HL-60/S4 treated with retinoic acid at 250 ng/mL for 4 days and 3 days (cell line): ENCODE results near the gene SLC26A4.

Experiments used
- in situ Hi-C: fragments of 300-500 bp; cut with MboI; formaldehyde crosslinking; loops from 2 replicates; pipeline ENCODE4 v1.7.0; 2022; ENCODE audit warnings: low sequenced_read_pairs

The SLC26A4 gene

DNA sequence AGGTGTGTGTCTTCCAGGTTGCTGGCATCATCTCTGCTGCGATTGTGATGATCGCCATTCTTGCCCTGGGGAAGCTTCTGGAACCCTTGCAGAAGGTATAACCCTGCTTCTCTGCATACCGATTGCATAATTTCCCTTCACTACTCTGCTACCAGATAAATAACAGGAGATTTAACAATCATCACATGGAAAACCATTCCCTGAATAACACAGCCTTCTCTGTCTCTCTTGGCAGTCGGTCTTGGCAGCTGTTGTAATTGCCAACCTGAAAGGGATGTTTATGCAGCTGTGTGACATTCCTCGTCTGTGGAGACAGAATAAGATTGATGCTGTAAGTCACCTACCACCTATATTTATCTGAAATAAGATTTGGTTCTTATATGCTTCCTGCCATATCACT lies 33.8 kb downstream of the SLC26A4 start:
- in situ Hi-C loops = no loop called here

DNA sequence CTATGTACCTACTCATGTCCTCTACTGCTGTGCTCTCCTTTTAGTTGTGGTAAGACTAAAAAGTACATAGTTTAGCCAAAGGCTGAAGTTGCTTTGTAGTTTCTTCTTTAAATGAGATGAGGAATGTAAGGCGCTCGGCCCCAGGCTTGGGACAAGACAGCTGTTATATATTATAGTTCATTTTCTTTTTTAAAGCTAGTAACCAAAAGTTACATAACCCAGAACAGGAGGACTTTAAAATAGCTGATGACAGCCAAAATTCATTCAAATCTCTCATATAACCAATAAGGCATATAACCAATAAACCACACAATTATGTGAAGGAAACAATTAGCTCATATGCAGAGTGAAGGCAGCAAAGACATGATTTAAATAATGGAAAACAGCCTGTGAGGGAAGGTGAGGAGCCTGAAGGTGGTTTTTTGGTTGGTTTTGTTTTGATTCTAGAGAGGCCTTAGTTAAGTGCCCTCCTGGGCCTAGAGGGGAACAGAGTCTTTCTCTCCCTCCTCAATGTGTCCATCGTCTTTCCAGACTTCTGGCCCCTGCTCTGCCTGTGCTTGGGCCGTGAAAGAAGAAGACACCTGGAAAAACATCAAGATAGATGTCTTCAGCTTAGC lies 35.8 kb downstream of the SLC26A4 start:
- in situ Hi-C loops = no loop called here

DNA sequence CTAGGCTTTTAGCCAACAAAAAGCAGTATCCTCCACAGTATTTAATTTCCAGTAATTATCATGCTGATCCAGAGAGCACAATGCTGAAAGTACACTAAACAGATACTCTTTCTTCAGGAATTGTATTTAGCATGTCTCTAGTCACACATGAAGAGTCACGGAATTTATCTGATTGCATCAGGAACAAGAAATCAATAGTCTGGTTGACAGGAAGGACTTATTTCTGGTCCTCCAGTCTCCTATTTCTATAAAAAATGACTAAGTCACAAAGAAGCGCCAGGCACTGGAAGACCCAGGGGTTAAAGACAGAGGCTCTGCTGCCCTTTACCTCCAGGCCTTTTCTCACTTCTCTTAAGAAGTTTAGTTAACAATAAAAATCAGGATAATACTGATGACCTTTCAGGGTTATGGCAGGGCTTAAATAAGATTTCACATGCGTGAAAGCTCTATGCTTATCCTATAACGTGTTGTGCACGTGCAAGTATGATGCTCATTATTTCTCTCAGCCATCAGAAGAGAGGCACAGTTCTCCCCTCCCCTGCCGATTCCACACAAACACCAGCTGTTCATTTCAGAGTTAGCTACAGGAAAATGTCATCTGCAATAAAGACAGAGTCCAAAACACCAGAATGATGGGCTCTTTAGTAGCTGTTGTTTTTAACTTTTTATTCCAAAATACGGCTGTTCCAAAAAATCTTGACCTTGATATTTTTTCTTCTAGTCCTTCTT lies 36.9 kb downstream of the SLC26A4 start:
- in situ Hi-C loops = no loop called here

DNA sequence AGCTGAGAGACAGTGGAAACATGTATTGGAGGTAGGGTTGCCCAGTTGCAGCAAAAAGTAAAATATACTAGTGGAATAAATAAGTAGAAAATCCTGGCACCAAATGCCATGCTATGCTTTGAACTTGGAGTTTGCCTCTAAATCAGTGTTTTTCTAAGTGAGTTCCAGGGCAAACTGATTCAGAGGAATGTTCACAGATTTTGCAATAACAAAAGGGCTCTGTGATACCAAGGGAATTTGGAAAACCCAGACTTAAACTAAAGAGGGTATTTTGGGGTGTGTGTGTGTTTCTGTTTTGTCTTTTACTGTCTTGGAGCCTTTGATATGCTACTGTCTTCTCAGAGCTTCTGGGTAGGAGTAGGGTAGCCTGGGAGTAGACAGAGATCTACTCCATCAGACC lies 39.9 kb downstream of the SLC26A4 start:
- in situ Hi-C loops = no loop called here

DNA sequence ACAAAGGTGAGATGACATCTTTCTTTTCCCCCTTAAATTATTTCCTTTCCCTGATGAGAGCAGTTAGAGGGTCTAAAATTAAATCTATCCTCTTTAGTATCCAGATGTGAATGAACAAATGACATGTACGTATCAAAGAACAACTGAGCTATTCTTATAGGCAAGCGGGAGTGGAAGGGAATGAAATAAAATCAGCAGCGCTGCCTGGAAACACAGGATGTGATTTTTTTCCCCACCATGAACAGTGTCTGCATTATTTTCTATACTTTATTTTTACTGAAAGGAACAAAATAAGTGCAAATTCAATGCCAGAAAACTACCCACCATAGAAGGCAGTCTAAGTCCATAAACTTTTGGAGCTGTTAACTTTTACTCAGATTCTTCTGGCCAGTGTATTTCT lies 40.6 kb downstream of the SLC26A4 start:
- in situ Hi-C loops = no loop called here

DNA sequence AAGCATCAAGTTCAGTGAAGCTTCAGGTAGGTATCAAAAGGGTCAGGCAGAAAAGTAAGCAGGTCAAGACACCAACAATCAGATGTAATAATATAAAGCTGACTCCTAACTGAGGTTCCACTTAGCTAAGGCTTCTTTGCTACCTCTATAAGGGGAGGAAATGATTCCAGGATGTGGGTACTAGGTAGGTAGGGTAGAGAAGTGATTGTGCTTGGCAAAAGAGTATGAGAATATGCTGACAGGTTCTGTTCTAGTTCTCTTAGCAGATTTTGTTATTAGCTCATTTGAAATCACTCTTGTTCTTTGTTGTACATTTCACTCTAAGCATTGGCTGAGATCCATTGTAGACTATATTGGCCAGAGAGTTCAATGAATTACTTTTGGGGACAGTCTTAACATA lies 42.6 kb downstream of the SLC26A4 start:
- in situ Hi-C loops = no loop called here

DNA sequence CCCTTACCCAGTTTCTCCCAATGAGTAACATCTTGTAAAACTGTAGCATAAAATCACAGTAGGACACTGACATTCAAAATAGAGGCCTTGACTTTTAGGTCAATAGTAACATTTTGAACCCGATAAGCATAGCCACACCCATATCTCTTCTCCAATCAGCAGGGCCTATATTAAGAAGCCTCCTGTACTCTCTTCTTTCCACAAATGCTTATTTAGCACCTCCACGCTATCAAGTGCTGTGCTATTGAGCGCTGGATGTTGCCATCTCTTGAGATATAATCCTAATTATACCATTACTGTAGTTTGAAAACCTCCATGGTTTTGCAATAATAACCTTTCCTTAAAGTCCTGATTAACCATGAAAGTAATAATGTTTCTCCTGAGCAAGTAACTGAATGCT lies 43.2 kb downstream of the SLC26A4 start:
- in situ Hi-C loops = no loop called here

DNA sequence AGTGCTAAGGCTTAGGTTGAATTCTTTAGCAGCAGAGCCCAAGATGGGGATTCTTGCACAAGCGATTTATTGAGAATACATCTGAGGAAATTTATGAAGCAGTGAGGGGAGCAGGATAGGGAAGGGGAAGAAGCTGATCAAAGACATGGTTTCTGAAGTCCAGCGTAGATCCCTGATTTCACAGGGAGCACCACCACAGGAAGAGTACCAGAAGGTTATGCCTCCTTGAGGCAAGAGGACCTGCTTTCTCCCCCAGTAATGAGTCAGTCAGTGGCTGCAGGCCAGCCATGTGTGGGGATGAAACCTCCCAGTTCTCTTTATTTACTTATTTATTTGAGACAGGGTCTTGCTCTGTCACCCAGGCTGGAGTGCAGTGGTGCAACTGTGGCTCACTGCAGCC lies 48.3 kb downstream of the SLC26A4 start:
- in situ Hi-C loops = no loop called here

DNA sequence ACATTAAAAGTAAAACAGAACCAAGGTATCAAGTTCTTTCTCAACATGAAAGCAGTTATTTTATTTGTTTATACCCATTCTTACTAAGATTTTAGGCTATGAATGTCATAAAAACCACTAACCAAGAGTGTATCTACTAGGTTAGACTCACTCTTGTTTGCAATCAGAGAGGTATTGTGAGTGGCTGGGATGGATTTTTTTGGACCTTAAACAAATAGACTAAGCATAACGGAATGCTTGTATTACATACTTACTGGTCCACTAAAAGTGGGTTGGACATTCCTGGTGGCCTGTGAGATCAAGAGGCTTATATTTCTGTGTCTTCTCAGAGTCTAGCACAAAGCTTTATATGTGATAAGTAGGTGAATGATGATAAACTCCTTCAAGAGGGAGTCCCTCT lies 50.7 kb downstream of the SLC26A4 start:
- in situ Hi-C loops = no loop called here

DNA sequence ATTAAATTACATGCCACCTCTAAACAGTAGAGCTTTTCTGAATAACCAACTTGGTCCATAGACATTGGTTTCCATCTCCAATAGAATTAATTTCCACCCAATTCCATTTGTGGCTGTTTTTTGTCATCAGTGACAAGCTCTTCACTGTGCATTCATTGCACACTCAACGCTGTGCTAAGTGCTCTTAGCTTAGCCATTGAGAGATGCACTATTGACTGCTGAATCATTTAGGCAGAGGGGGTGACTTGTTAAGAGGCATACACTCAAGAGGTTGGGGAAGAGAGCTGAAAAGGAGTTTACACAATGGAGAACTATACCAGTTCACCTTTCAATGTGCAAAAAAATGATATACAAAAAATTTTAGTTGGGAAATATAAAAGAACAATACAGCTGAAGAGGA lies 51.4 kb downstream of the SLC26A4 start:
- in situ Hi-C loops = no loop called here

DNA sequence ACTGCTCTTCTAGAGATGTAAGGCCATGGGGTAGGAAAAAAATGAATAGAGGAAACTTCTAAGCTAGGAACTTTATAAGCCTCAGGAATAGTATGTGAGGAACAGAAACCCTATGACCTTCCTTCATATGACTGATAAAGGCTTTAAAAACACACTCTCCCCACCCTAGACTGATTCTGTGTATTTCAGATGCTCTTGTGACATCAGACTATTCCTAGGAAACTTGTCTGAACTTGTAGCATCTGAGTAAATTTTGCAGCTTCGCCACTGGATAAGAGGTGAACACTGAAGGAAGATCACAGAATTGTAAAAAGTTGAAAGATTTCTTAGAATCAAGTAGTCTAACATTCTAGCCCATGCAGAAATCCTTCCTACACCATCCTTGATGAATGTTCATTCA lies 52.3 kb downstream of the SLC26A4 start:
- in situ Hi-C loops = no loop called here

DNA sequence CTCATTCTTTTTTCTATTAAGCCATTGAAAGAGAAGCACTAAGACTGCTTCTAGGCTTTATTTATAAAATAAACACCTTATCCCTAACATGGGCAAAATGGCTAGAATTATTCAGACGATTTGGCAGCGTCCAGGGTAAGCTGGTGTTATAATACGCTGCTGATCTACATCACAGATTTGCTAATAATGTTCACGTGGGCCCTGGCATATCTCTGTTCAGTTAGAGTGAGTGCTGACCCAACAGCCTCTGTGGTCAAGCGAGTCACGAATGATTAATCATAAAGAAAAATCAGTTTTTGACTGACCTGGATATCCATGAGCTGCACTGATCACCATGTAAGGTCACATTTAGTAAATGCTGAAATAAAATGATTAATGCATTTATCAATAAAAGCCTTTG lies 54.9 kb downstream of the SLC26A4 start:
- in situ Hi-C loops = no loop called here

DNA sequence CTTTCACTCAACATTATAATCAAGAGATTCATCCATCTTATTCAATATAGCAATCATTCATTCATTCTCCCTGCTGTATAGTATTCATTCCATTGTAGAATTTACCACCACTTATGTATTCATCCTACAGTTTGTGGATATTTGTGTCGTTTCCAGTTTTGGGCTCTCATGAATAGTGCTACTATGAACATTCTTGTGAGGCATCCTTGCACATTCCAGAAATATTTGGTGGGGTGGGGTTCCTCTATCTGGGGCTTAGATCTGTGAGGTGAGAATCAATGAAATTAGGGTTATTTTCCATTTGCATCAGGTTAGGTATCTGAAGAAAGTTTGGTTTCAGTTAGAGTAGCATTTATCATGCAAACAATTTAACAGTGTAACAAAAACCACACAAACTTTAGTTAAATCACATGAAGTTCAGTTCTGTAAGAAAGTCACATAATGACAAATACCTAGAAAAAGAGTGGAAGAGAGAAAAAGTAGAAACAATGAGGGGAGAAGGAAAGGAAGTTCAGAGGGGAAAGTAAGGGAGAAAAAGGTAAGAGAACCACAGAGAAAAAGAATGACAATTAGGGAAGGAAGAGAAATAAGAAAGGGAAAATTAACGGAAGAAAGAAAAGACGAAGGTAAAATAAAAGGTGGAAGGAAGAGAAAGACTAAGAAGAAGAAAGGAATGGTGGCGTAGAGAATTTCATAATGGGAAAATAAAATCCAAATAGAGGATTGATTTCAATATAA lies 58.0 kb downstream of the SLC26A4 start:
- in situ Hi-C loops = no loop called here

DNA sequence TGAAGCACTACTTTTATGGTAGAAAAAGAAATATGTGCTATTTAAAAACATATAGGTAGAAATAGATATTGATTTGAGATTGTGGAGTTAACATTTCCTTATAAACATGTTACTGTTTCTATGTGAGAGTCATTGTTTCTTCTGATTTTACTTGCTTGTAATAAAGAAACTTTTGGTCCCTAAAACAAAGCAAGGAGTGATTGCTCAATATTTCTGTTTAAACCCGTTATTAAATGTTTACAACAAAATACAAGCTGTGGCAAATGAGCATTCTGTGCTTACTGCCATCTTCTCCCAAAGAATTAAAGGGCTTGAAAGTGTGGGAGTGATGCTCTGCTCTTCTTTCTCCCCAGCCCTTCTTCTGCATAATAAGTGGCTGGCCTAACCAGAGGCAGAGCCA lies 60.7 kb downstream of the SLC26A4 start:
- in situ Hi-C loops = loop anchor here (10.0 kb wide), 1 partner anchor 136 kb away; the partner anchor contains the start of gene BCAP29

DNA sequence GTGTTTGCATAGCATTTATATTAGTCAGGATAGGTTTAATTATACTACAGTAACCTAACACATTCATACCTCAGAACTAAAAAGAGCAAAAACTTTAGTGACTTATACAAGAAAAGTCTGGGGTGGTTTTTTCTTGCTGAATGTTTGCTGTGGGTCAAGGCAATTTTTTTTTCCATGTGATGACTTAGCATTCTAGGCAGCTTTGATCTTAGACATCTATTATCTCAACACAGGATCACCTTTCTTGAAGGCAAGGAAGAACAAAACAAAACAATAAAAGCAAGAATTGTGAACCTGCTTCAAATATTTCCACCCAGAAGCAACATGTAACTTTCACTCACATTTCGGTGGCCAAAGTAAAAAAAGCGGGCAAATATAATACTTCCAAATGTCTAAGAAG lies 62.6 kb downstream of the SLC26A4 start:
- in situ Hi-C loops = loop anchor here (10.0 kb wide), 1 partner anchor 138 kb away; the partner anchor contains the start of gene BCAP29

DNA sequence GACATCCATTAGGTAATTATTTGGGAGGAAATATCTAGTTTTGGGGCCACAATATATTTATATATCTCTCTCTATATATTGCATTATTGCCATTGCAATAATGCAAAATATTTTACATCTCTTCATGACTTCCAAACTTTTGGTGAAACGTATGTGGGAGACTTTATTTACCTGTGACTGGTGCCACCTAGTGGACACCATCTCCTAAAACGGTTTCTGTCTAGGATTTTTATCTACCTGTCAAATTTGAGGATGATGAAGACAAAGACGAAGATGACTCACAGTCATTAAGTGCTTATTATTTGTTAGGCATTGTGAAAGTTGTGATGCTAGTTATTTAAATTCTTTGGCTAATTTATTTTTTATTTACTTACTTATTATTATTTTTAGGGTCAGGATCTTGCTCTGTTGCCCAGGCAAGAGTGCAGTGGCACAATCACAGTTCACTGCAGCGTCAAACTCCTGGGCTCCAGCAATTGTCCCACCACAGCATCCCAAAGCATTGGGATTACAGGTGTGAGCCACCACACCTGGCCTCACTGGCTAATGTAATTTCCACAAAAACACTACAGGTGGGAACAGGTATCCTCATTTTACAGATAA lies 64.6 kb downstream of the SLC26A4 start:
- in situ Hi-C loops = loop anchor here (10.0 to 25.0 kb wide), 2 partner anchors 140 to 538 kb away; partner anchors contain the start of gene BCAP29

DNA sequence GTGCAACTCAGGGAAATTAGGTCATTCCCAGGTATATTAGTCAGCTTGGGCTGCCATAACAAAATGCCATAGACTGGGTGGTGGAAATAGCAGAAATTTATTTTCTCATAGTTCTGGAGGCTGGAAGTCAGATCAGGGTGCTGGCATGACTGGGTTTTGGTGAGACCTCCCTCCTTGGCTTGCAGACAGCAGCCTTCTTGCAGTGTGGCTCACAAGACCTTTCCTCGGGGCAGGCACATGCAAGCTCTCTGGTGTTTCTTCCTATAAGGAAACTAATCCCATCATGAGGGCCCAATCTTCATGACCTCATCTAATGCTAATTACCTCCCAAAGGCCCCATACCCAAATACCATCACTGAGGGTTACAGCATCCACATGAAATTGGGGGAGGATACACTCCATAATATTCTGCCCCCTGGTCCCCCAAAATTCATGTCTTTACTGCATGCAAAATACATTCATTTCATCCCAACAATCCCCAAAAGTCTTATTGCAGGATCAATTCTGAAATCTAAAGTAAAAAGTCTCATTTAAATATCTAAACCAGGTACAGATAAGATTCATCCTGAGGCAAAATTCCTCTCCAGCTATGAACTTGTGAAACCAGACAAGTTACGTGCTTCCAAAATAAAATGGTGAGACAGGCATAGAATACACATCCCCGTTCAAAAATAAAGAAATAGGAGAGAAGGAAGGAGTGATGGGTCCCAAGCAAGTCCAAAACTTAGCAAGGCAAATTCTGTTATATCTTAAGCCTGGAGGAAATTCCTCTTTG lies 65.9 kb downstream of the SLC26A4 start:
- in situ Hi-C loops = loop anchor here (10.0 to 25.0 kb wide), 2 partner anchors 142 to 539 kb away; partner anchors contain the start of gene BCAP29

DNA sequence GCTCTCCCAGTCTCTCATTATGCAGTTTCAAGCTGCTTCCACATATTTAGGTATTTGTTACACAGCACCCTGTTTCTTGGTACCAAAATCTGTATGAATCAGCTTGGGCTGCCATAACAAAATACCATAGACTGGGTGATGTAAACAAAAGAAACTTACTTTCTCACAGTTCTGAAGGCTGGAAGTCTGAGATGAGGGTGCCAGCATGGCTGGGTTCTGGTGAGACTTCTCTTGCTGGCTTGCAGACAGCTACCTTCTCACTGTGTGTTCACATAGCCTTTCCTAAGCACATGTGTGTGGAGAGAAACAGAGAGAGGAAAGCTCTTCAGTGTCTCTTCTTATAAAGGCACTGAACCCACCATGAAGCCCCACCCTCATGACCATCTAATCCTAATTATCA lies 67.6 kb downstream of the SLC26A4 start:
- in situ Hi-C loops = loop anchor here (10.0 to 25.0 kb wide), 2 partner anchors 143 to 541 kb away; partner anchors contain the start of gene BCAP29

DNA sequence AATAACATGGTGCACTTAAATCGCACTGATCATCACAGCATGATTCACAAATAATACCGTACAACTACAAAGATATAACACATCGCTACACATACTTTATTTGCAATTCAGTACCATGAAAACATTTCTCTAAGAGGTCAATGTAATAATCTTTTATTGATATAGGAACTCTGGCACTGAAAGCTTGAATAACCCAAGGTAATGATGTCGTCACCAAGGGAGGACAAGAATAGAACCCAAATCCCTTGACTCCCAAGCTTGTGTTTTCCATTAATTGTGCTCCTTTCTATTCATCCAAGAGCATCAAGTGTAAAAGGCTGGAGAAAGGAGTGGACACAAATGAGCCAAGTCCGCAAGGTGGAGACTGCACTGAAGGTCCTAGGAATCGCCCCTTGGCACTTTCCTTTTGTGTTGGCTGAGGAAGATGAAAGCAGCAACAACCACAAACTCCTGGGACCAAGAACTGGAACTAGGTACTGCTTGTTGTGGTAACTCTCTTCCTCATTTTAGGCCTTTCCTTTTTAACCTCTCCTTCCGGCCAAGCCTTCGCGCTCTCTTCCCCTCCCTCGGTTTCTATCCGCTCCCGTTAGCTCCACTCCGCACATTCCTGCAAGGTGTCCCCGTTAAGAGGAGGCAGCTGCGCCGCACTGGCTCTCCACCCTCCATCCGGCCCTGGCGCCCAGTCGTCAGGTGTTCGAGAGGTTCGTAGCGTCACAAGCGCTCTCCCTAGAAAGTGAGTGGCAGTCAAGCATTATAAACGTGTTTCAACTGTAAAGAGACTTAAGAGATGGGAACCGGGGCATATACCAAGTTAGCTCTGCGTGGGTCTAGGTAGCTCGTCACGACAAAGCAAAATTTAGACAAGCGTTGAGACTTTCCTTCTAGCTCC lies 82.3 kb downstream of the SLC26A4 start:
- in situ Hi-C loops = loop anchor here (25.0 kb wide), 1 partner anchor 556 kb away; no protein-coding TSS in a partner anchor
